Myometrial cell (primary cell): ENCODE results near the gene GLT8D1. TPM values are rescaled to one million over a fixed set of nuclear protein-coding genes. Genes with fewer than 3 reads are reported as not detected.

Experiments used
- total RNA-seq: library from RNA; depleted of rRNA; stranded (reverse); fragments of >200 nt; gene quantifications from 2 replicates; pipeline ENCODE4 v1.2.3, GENCODE V29; 2015

Gene GLT8D1, protein sequence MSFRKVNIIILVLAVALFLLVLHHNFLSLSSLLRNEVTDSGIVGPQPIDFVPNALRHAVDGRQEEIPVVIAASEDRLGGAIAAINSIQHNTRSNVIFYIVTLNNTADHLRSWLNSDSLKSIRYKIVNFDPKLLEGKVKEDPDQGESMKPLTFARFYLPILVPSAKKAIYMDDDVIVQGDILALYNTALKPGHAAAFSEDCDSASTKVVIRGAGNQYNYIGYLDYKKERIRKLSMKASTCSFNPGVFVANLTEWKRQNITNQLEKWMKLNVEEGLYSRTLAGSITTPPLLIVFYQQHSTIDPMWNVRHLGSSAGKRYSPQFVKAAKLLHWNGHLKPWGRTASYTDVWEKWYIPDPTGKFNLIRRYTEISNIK
- 103 and 120 TPM in 2 replicates for total RNA-seq

DNA sequence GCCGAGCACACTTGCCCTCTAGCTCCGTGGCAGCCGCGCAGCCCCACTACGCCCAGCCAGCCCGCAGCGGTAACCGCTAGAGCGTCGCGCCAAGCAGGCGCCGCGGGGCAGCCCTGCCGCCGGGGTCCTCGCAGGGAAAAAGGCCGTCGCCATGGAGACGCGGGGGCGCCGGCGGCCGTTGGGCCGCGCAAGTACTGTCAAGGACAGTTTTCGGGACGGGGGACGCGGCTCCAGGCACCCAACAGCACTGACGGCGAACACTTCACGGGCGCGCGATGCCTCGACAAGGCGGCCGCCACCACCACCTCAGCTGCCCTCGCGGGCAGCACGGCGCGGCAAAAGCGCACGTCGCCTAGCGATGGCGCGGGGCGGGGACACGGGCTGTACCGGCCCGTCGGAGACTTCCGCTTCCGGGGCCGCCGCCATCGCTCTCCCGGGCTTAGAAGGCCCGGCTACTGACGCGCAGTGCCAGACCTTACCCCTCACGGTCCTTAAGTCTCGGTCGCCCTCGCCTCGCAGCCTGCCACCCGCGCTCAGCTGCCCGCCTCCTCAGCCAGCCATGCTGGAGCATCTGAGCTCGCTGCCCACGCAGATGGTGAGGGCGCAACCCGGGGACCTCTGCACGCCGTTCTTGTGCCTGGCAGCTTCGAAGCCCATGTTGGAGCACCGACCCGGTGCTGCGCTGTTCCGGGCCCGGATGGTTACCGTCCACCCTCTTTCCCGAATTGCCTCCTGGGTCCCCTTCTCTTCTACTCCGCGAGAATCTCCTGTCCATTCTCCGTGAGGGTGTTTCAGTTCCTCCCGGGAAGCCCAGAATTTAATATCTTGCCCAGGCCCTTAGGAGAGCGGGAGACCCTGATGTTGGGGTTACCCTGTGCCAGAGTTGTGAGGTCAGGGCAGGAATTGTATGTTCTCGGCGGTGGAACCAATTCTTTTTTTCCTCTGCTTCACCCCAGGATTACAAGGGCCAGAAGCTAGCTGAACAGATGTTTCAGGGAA is at the start of gene GLT8D1, which contains the start of gene SPCS1:
TSS of gene GLT8D1 (minus strand) at position 104 of the 999 bp plus-strand sequence. CDS start 5,331 bp downstream, outside the sequence.
TSS of gene SPCS1 (plus strand) at position 419 of the 999 bp plus-strand sequence. CDS start at position 560, 141 bp downstream.

DNA sequence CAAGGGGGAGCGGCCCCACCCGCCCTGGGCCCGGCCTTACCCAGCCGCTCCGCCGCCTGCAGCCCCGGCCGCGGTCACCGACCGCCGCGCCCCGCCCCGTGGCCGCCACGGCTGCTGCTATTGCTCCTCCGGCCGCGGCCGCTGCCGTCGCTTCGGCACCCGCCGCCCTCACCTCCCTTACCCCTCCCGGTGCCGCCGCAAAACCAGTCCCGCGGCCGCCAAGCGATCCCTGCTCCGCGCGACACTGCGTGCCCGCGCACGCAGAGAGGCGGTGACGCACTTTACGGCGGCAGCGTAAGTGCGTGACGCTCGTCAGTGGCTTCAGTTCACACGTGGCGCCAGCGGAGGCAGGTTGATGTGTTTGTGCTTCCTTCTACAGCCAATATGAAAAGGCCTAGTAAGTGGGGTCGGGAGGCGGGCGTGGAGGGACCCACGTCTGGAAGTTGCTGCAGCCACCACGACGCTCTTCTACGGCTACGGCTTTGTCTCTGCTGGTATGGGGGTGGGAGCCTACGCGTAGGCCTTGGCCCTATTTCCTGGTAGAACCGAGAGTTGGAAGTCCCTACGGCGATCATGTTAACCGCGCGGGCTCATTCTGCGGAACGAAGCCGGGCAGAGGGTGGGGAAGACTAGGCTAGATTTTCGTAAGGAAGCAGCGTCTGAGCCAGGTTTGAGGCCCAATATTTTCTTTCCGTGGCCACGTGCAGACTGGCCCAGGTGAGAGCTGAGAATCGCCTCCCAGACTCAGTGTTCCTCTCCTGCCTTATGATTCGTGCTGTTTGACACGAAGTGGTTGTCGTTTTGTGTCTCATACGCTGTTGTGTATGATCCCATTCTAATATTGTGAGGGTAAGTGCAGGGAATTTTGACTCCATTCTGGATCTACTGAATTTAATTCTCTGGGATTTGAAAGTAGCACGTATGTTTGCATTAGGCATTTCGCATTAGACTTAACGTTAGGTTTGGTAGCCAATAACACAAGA is 19.6 kb downstream of the GLT8D1 start, which contains the start of the genes GNL3 and PBRM1:
TSS of gene GNL3 (plus strand) at position 324 of the 983 bp plus-strand sequence. CDS start at position 385, 61 bp downstream.
TSS of gene PBRM1 (minus strand) at position 205 of the 983 bp plus-strand sequence.

Other genes starting within 250 kb of the GLT8D1 start
- gene STAB1, start 210.5 kb downstream of the GLT8D1 start, total RNA-seq = 0.86 and 1.9 TPM in 2 replicates
- 205 and 221 TPM in 2 replicates for gene NT5DC2, start 171.9 kb downstream of the GLT8D1 start, total RNA-seq
- gene UQCC5, start 169.2 kb downstream of the GLT8D1 start, total RNA-seq = 1.4 and 3.5 TPM in 2 replicates
- gene PBRM1, start 19.9 kb downstream of the GLT8D1 start, total RNA-seq = 22.5 and 28.5 TPM in 2 replicates
- gene GNL3, start 19.8 kb downstream of the GLT8D1 start, total RNA-seq = 94.5 and 114 TPM in 2 replicates
- gene SPCS1, start 315 bp upstream of the GLT8D1 start, total RNA-seq = 219 and 289 TPM in 2 replicates
- 11.8 and 18.1 TPM in 2 replicates for gene NEK4, start 65.1 kb upstream of the GLT8D1 start, total RNA-seq
- not detected in 2 replicates for gene ITIH1, start 71.8 kb upstream of the GLT8D1 start, total RNA-seq
- gene ITIH3, start 89.0 kb upstream of the GLT8D1 start, total RNA-seq = not detected in 2 replicates
- gene ITIH4, start 124.9 kb upstream of the GLT8D1 start, total RNA-seq = 0.29 TPM in 1 of 2 replicates, not detected in the other
- not detected in 2 replicates for gene MUSTN1, start 129.2 kb upstream of the GLT8D1 start, total RNA-seq
- 13.6 and 31.7 TPM in 2 replicates for gene STIMATE, start 191.8 kb upstream of the GLT8D1 start, total RNA-seq